MCF 10A (cell line): ENCODE measurements around the gene CRIM1. TPM values are rescaled to one million over a fixed set of nuclear protein-coding genes. Genes with fewer than 3 reads are reported as not detected.

Experiments used
- BruUV-seq: library from RNA; stranded (reverse); fragments of 400-500 nt; replicated peaks from 2 replicates; lab custom pipeline; 2021; lab: Mats Ljungman, UMichigan
- CTCF ChIA-PET: fragments of 300-600 bp; sonication (Branson Sonifier 250); formaldehyde crosslinking; extraction: SDS; loops from one replicate; lab custom pipeline; 2021; ENCODE audit warnings: antibody characterized with exemption, inconsistent platforms; lab: Yijun Ruan, JAX
- POLR2A ChIA-PET: fragments of 300-600, 350-650 bp; sonication (Branson Sonifier 250); formaldehyde crosslinking; extraction: SDS; loops from one replicate; lab custom pipeline; 2020; ENCODE audit warnings: antibody characterized with exemption, inconsistent platforms; lab: Yijun Ruan, JAX
- DNase-seq: peaks from one replicate; pipeline ENCODE4 v3.0.0-alpha.2; 2018; ENCODE audit not compliant: unreplicated experiment
- H3K27ac Mint-ChIP-seq: one replicate; pipeline ENCODE4 v1.8.0; 2022; ENCODE audit warnings: mild to moderate bottlenecking, low read depth, mixed read lengths; ENCODE audit not compliant: unreplicated experiment
- H3K27me3 Mint-ChIP-seq: one replicate; pipeline ENCODE4 v1.8.0; 2022; ENCODE audit warnings: mixed read lengths; ENCODE audit not compliant: insufficient read depth, unreplicated experiment
- H3K36me3 Mint-ChIP-seq: one replicate; pipeline ENCODE4 v1.8.0; 2022; ENCODE audit warnings: mild to moderate bottlenecking, moderate library complexity, mixed read lengths; ENCODE audit not compliant: insufficient read depth, unreplicated experiment
- H3K4me1 Mint-ChIP-seq: one replicate; pipeline ENCODE4 v1.8.0; 2022; ENCODE audit warnings: mixed read lengths; ENCODE audit not compliant: insufficient read depth, unreplicated experiment
- H3K4me3 Mint-ChIP-seq: one replicate; pipeline ENCODE4 v1.8.0; 2022; ENCODE audit warnings: mild to moderate bottlenecking, moderate library complexity, mixed read lengths; ENCODE audit not compliant: unreplicated experiment
- H3K9me3 Mint-ChIP-seq: one replicate; pipeline ENCODE4 v1.8.0; 2022; ENCODE audit warnings: mixed read lengths; ENCODE audit not compliant: unreplicated experiment
- intact Hi-C: fragments of 100-400 bp; cut with micrococcal nuclease; formaldehyde crosslinking; loops from 2 replicates; pipeline ENCODE4 v1.14.1; 2022
- total RNA-seq: library from RNA; stranded (reverse); gene quantifications from 2 replicates; pipeline ENCODE4 v1.2.3, GENCODE V29; 2022
- TF ChIP-seq, protein P1 (sequence below): fragments of 200-600 bp; IDR thresholded peaks from one replicate; pipeline ENCODE4 v1.8.0; 2022; ENCODE audit warnings: antibody characterized with exemption, mild to moderate bottlenecking; ENCODE audit not compliant: unreplicated experiment

Gene CRIM1
- total RNA-seq, 1 experiment from 2014 or later, result 185 TPM

DNA sequence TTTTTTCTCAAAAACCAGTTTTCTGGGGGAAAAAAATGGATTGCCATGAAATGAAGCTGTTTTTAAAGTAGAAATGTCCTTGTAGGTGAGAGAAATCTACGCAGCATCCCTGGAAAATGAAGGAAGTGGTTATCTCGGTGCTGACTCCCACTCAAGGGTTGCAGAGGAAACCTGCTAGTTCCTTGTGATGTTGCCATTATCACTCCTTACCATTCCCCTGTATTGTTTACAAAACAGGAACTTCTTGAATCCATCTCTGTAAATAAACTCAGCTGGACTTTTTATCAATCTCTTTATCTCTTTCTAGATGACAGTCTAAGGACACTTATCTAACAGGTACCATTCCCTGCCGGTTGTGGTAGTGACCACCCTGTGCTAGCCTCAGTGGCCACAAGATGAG, 181.2 kb downstream of the CRIM1 start:
- Mint-ChIP-seq H3K27me3 (no peaks in the 10 kb centered on the region), H3K9me3 (no peaks in the 10 kb centered on the region), H3K4me1 (no peaks in the 10 kb centered on the region), H3K36me3 (peaks cover 38% of the 10 kb centered on the region), H3K27ac (no peak overlapping the region), H3K4me3 (no peak overlapping the region)
- intact Hi-C loops, result no loop called here
- TF ChIP-seq, protein P1, sequence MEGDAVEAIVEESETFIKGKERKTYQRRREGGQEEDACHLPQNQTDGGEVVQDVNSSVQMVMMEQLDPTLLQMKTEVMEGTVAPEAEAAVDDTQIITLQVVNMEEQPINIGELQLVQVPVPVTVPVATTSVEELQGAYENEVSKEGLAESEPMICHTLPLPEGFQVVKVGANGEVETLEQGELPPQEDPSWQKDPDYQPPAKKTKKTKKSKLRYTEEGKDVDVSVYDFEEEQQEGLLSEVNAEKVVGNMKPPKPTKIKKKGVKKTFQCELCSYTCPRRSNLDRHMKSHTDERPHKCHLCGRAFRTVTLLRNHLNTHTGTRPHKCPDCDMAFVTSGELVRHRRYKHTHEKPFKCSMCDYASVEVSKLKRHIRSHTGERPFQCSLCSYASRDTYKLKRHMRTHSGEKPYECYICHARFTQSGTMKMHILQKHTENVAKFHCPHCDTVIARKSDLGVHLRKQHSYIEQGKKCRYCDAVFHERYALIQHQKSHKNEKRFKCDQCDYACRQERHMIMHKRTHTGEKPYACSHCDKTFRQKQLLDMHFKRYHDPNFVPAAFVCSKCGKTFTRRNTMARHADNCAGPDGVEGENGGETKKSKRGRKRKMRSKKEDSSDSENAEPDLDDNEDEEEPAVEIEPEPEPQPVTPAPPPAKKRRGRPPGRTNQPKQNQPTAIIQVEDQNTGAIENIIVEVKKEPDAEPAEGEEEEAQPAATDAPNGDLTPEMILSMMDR, result no peak
- no TSS peak for BruUV-seq
- ChIA-PET POLR2A (interaction anchor here (0.8 to 1.3 kb wide), 2 partner anchors 9 to 184 kb away, joined by 3 to 5 read pairs; no protein-coding TSS in a partner anchor), CTCF (interaction anchor here (1.6 kb wide), 1 partner anchor 184 kb away, joined by 5 read pairs; no protein-coding TSS in a partner anchor)
- DNase-seq, result no peak

DNA sequence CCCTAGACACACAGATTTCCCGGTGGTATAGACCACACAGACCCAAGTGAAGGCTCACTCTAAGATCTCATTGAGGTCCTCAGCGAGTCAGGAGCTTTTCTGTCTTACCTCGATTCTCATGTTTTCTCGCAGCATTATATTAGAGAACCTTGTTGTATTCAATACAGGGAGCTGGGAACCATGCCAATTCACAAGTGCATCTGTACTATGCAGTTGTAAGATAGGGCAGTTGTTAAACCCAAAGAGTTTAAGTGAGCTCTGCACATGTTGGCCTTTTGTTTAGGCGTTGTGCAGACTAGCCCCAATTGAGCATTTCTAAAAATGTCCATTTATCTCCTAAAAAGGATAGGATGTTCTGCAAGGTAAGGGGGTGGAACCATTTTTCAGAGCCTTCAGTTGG, 182.8 kb downstream of the CRIM1 start:
- TF ChIP-seq, protein P1, result no peak
- intact Hi-C loops, result no loop called here
- ChIA-PET CTCF (interaction anchor here (0.8 to 3.9 kb wide), 5 partner anchors 20 to 247 kb away, joined by 4 to 20 read pairs (median 5); no protein-coding TSS in a partner anchor), POLR2A (no interaction called here)
- H3K9me3 Mint-ChIP-seq, result no peaks in the 10 kb centered on the region
- H3K4me3 Mint-ChIP-seq, result no peak overlapping the region
- H3K27me3 Mint-ChIP-seq, result no peaks in the 10 kb centered on the region
- H3K27ac Mint-ChIP-seq, result no peak overlapping the region
- H3K4me1 Mint-ChIP-seq, result no peaks in the 10 kb centered on the region
- DNase-seq, result no peak
- BruUV-seq, result no TSS peak
- H3K36me3 Mint-ChIP-seq, result peaks cover 22% of the 10 kb centered on the region

DNA sequence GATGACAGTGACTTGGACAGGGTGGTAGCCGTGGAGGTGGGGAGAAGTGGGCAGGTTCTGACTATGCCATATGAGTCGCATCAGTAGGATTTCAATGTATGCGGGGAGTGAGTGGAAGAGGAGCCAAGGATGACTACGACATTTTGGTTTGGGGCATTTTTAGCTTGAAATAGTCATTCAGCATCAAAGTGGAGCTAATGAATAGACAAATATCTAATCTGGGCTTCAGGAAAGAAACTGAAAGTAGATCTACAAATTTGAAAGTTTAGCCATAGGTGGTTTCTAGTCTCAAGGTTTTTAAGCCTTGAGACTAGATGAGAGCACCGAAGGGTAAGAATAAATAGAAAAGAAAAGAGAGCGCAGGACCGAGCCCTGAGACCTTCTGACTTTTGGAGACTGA, 184.1 kb downstream of the CRIM1 start:
- POLR2A ChIA-PET, result no interaction called here
- Mint-ChIP-seq H3K4me3 (no peak overlapping the region), H3K9me3 (no peaks in the 10 kb centered on the region), H3K36me3 (peaks cover 22% of the 10 kb centered on the region), H3K27me3 (no peaks in the 10 kb centered on the region), H3K27ac (no peak overlapping the region), H3K4me1 (no peaks in the 10 kb centered on the region)
- BruUV-seq, result no TSS peak
- TF ChIP-seq, protein P1, result no peak
- no peak for DNase-seq
- intact Hi-C loops, result no loop called here
- CTCF ChIA-PET, result interaction anchor here (1.1 to 3.9 kb wide), 2 partner anchors 10 to 125 kb away, joined by 5 to 20 read pairs; no protein-coding TSS in a partner anchor

DNA sequence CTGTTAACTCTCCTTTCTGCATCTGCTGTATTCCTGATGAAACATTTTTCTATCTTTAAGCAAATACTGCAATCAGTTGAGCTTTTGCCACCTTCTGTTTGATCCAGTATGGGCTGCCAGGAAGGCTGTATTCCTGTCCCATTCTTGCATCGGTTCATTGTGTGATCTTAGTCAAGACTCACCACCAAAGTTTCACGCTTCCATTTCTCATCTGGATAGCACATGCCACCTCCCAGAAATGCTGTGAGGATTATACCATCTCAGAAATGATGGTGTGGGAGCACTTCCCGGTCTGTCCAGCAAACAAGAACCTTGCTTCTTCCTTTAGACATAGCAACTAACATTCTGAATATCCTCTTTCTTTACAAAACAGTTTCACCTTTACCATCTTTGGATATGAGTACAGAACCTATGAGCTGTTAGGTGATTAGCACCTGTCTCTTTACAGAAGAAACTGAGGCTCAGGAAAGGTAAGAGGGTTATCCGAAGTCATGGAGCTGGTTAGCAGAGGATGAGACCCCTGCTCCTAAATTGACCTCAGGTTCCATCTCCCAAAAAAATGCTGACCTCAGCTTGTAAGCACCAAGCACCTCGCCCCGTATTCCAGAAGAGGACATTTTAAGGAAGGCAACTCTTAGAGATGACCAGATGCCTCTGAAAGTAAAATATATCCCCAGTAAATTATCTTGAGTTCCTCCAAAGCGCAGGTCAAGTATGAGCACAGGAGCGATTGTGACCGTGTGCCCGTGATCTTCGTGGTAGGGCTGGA, 185.6 kb downstream of the CRIM1 start:
- H3K9me3 Mint-ChIP-seq, result no peaks in the 10 kb centered on the region
- H3K27ac Mint-ChIP-seq, result peak overlapping the region; percentile 66
- DNase-seq, result no peak
- no peaks in the 10 kb centered on the region for H3K4me1 Mint-ChIP-seq
- intact Hi-C loops, result no loop called here
- CTCF ChIA-PET, result interaction anchor here (0.9 to 3.9 kb wide), 2 partner anchors 124 to 185 kb away, joined by 4 to 20 read pairs; partner anchors contain the start of gene CRIM1
- peaks cover 23% of the 10 kb centered on the region for H3K36me3 Mint-ChIP-seq
- BruUV-seq, result no TSS peak
- POLR2A ChIA-PET, result interaction anchor here (0.6 to 5.5 kb wide), 3 partner anchors 8 to 191 kb away, joined by 3 to 23 read pairs (median 3); no protein-coding TSS in a partner anchor
- TF ChIP-seq, protein P1, result no peak
- H3K4me3 Mint-ChIP-seq, result no peak overlapping the region
- no peaks in the 10 kb centered on the region for H3K27me3 Mint-ChIP-seq
